SK-N-SH (cell line): Measurements from ENCODE around the gene ATF5. TPM values are rescaled to one million over a fixed set of nuclear protein-coding genes. Genes with fewer than 3 reads are reported as not detected.

ENCODE experiments used
- CTCF ChIA-PET: fragments of 300-600, 350-600 bp; formaldehyde crosslinking; extraction: SDS; loops from one replicate; lab custom pipeline; 2021; lab: Yijun Ruan, JAX
- POLR2A ChIA-PET: fragments of 350-600 bp; sonication (Branson Sonifier 250); formaldehyde crosslinking; extraction: SDS; loops from one replicate; lab custom pipeline; 2020; ENCODE audit warnings: antibody characterized with exemption, inconsistent platforms; lab: Yijun Ruan, JAX
- DNase-seq: peaks from one replicate; pipeline ENCODE4 v3.0.0; 2012
- H2AFZ ChIP-seq: fragments of 200-600 bp; sonication (generic); 2 replicates; pipeline ENCODE4 v1.8.1; 2016; ENCODE audit warnings: antibody characterized with exemption, mild to moderate bottlenecking, low read depth
- H3F3A ChIP-seq: fragments of 200-600 bp; sonication (generic); replicated peaks from 2 replicates; pipeline ENCODE3; 2016; ENCODE audit warnings: antibody characterized with exemption, mild to moderate bottlenecking; ENCODE audit not compliant: insufficient read depth
- H3K27ac ChIP-seq, 2 experiments: fragments of 200-500 bp in 1 of 2; fragments of 200-600 bp in 1 of 2; sonication (Bioruptor generic) in 1 of 2; sonication (generic), shearing (Covaris generic) in 1 of 2; 2 replicates each; pipeline versions ENCODE4 v1.5.1 to v1.6.1; 2014 to 2016; ENCODE audit warnings: low read depth in 2 of 2, inconsistent platforms in 1 of 2, low read length in 1 of 2, mild to moderate bottlenecking in 1 of 2, mixed read lengths in 1 of 2
- H3K27me3 ChIP-seq: fragments of 200-600 bp; sonication (generic), shearing (Covaris generic); 2 replicates; pipeline ENCODE4 v1.6.1; 2016; ENCODE audit warnings: mixed run types; ENCODE audit not compliant: insufficient read depth
- H3K36me3 ChIP-seq, 2 experiments: fragments of 200-500 bp in 1 of 2; fragments of 200-600 bp in 1 of 2; sonication (Bioruptor generic) in 1 of 2; sonication (generic) in 1 of 2; replicated peaks in 1 of 2; 2 replicates each; pipeline versions ENCODE3 to v1.5.1; 2014 to 2016; ENCODE audit warnings: low read length in 1 of 2, mild to moderate bottlenecking in 1 of 2; ENCODE audit not compliant: insufficient read depth in 2 of 2, control insufficient read depth in 1 of 2
- H3K4me1 ChIP-seq, 2 experiments: fragments of 200-500 bp in 1 of 2; fragments of 200-600 bp in 1 of 2; sonication (Bioruptor generic) in 1 of 2; sonication (generic), shearing (Covaris generic) in 1 of 2; 2 replicates each; pipeline versions ENCODE4 v1.5.1 to v1.6.1; 2014 to 2016; ENCODE audit warnings: low read depth in 1 of 2, low read length in 1 of 2, mixed run types in 1 of 2; ENCODE audit not compliant: insufficient read depth in 2 of 2, control insufficient read depth in 1 of 2
- H3K4me2 ChIP-seq: fragments of 200-600 bp; sonication (generic), shearing (Covaris generic); 2 replicates; pipeline ENCODE4 v1.6.1; 2017; ENCODE audit warnings: mixed run types
- H3K4me3 ChIP-seq, 2 experiments: fragments of 200-500 bp in 1 of 2; fragments of 200-600 bp in 1 of 2; sonication (Bioruptor generic) in 1 of 2; sonication (generic), shearing (Covaris generic) in 1 of 2; 2 replicates each; pipeline versions ENCODE4 v1.5.1 to v1.8.1; 2014 to 2016; ENCODE audit warnings: low read depth in 2 of 2, inconsistent platforms in 1 of 2, low read length in 1 of 2, mild to moderate bottlenecking in 1 of 2, mixed read lengths in 1 of 2, moderate library complexity in 1 of 2
- H3K79me2 ChIP-seq: fragments of 200-600 bp; sonication (generic); 2 replicates; pipeline ENCODE4 v1.8.1; 2017; ENCODE audit warnings: mild to moderate bottlenecking; ENCODE audit not compliant: insufficient read depth
- H3K9ac ChIP-seq: fragments of 200-600 bp; sonication (generic); 2 replicates; pipeline ENCODE4 v1.6.1; 2017; ENCODE audit warnings: mixed run types
- H3K9me2 ChIP-seq: fragments of 200-600 bp; sonication (generic); 2 replicates; pipeline ENCODE4 v1.6.1; 2017; ENCODE audit warnings: mixed run types
- H3K9me3 ChIP-seq: fragments of 200-600 bp; sonication (generic); 2 replicates; pipeline ENCODE4 v1.6.1; 2017; ENCODE audit warnings: mixed run types, mild to moderate bottlenecking, moderate library complexity
- H4K20me1 ChIP-seq: fragments of 200-600 bp; sonication (generic); 2 replicates; pipeline ENCODE4 v1.6.1; 2017; ENCODE audit warnings: mild to moderate bottlenecking, mixed run types; ENCODE audit not compliant: insufficient read depth
- CHD2 ChIP-seq: fragments of 150-350 bp; IDR thresholded peaks from 2 replicates; pipeline ENCODE4 v1.6.1; 2018; ENCODE audit warnings: low read length; ENCODE audit not compliant: partially characterized antibody
- CTCF ChIP-seq: fragments of 200-600 bp; sonication (generic); IDR thresholded peaks from 2 replicates; pipeline ENCODE4 v1.6.1; 2017; ENCODE audit warnings: antibody characterized with exemption, mild to moderate bottlenecking, moderate library complexity
- ELF1 ChIP-seq: IDR thresholded peaks from 2 replicates; pipeline ENCODE4 v1.4.0; 2012
- EP300 ChIP-seq, 2 experiments: IDR thresholded peaks; 2 replicates each; pipeline versions ENCODE4 v1.4.0 to v1.6.1; 2012; ENCODE audit warnings: borderline replicate concordance in 1 of 2, low read depth in 1 of 2, low read length in 1 of 2
- JUND ChIP-seq: IDR thresholded peaks from 2 replicates; pipeline ENCODE4 v1.4.0; 2012
- REST ChIP-seq: IDR thresholded peaks from 2 replicates; pipeline ENCODE4 v1.6.1; 2012; ENCODE audit warnings: mild to moderate bottlenecking, low read depth, low read length, moderate library complexity
- RFX5 ChIP-seq: IDR thresholded peaks from 2 replicates; pipeline ENCODE4 v1.6.1; 2012; ENCODE audit warnings: mild to moderate bottlenecking, improper control_type of control experiment, low read length
- RXRA ChIP-seq: IDR thresholded peaks from 2 replicates; pipeline ENCODE4 v1.4.0; 2012; ENCODE audit warnings: low read depth, mild to moderate bottlenecking, borderline replicate concordance
- TCF12 ChIP-seq: IDR thresholded peaks from 2 replicates; pipeline ENCODE4 v1.4.0; 2012
- TEAD4 ChIP-seq: IDR thresholded peaks from 2 replicates; pipeline ENCODE4 v1.4.0; 2012; ENCODE audit warnings: mild to moderate bottlenecking, borderline replicate concordance; ENCODE audit not compliant: insufficient read depth
- WGBS: methylation state at CpG from one replicate; pipeline ENCODE4 v1.1.6; 2017; ENCODE audit warnings: low lambda C conversion rate; 5-methylcytosine and 5-hydroxymethylcytosine counted together
- polyA plus RNA-seq, 3 experiments: library from polyadenylated mRNA; depleted of rRNA; stranded (reverse); fragments of >200 nt; gene quantifications; 2 replicates each; pipeline ENCODE4 v1.2.3, GENCODE V29; 2012

Gene ATF5
- polyA plus RNA-seq, 1 of the 3 experiments (the other 2 are of a cell fraction): 11.7 TPM

- CTCF ChIA-PET: interaction anchor here (1.2 to 9.6 kb wide), 2 partner anchors 39 to 158 kb away, joined by 3 to 94 read pairs; no protein-coding TSS in a partner anchor
- no peaks in the 10 kb centered on the region for H3K4me1 ChIP-seq
- no peak for TF ChIP-seq EP300 (IDR thresholded peaks at IDR 0.05; ENCODE audit: borderline replicate concordance in 1 of 2, low read depth in 1 of 2, low read length in 1 of 2)
- no peak for TF ChIP-seq TCF12
- no peak for TF ChIP-seq JUND
- TF ChIP-seq REST: no peak
- no peak for TF ChIP-seq RXRA
- TF ChIP-seq TEAD4: no peak
- TF ChIP-seq CTCF: no peak
- TF ChIP-seq, all 33 proteins: peak for 0
- no peaks in the 10 kb centered on the region for H4K20me1 ChIP-seq
- H3K79me2 ChIP-seq: no peaks in the 10 kb centered on the region
- 84% methylated on average over 15 of the region's 18 CpGs for WGBS
- no peak for DNase-seq
- no peaks in the 10 kb centered on the region for H3K9me3 ChIP-seq
- H3K27me3 ChIP-seq: no peaks in the 10 kb centered on the region
- H3K27ac ChIP-seq: no peak overlapping the region
- no peak overlapping the region for H2AFZ ChIP-seq
- H3K9me2 ChIP-seq: no peaks in the 10 kb centered on the region
- no peaks in the 10 kb centered on the region for H3F3A ChIP-seq
- no peak overlapping the region for H3K4me2 ChIP-seq
- POLR2A ChIA-PET: no interaction called here
- peaks cover 0 to 5% of the 10 kb centered on the region in 2 experiments for H3K36me3 ChIP-seq
- no peak overlapping the region for H3K4me3 ChIP-seq
- H3K9ac ChIP-seq: no peak overlapping the region
Measured at GRCh38 chr19:49977881-49978280, 48.9 kb downstream of the ATF5 start.

- Histone ChIP-seq H2AFZ (no peak overlapping the region), H3K4me2 (no peak overlapping the region), H3F3A (no peaks in the 10 kb centered on the region), H3K4me1 (no peaks in the 10 kb centered on the region), H3K9ac (no peak overlapping the region), H3K9me3 (no peaks in the 10 kb centered on the region), H3K79me2 (no peaks in the 10 kb centered on the region), H3K27me3 (no peaks in the 10 kb centered on the region), H4K20me1 (peaks cover 2% of the 10 kb centered on the region; the same call in 1 of the 2 replicates), H3K36me3 (peaks cover 0 to 5% of the 10 kb centered on the region in 2 experiments), H3K27ac (no peak overlapping the region), H3K4me3 (no peak overlapping the region), H3K9me2 (no peaks in the 10 kb centered on the region)
- no peak for TF ChIP-seq CHD2
- TF ChIP-seq ELF1: no peak
- no peak for TF ChIP-seq RFX5
- TF ChIP-seq JUND: no peak
- TF ChIP-seq TCF12: no peak
- 77% methylated on average over 11 of the region's 11 CpGs for WGBS
- DNase-seq: no peak
- ChIA-PET POLR2A (no interaction called here), CTCF (interaction anchor here (1.2 to 9.6 kb wide), 2 partner anchors 40 to 158 kb away, joined by 3 to 94 read pairs; no protein-coding TSS in a partner anchor)
Measured at GRCh38 chr19:49978324-49978723, 49.3 kb downstream of the ATF5 start.
